AG10803 (cell line): ENCODE data around the gene PBX2.

ENCODE experiments used
- DNase-seq: peaks from one replicate; pipeline ENCODE4 v3.0.0; 2010; ENCODE audit warnings: low read depth
- H3K4me3 ChIP-seq: 2 replicates; pipeline ENCODE4 v1.5.1; 2011; ENCODE audit warnings: mild to moderate bottlenecking, low read length, control low read depth
- TF ChIP-seq, protein P1 (sequence below): conservative IDR thresholded peaks from 2 replicates; pipeline ENCODE4 v1.5.1; 2011; ENCODE audit warnings: mild to moderate bottlenecking, low read length, control low read depth, inconsistent platforms

The PBX2 gene

DNA sequence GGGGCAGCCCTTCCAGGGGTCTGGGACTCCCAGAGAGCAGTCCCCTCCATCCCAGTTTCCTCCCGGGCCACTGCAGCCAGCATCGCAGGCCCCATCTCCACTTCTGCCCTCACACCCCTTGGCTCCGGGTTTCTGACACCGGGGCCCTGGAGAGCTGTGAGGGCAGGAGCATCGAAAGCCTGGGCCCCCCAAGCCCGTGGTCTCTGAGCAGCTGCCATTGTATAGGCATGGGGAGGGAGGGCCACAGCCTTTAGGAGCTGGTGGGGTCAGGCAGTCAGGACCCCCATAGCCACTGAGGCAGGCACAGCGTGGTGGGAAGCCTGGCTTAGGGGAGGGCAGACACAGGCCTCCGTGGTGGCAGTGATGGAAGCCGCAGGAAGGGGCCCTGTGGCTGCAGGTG lies 12.2 kb upstream of the PBX2 start:
- no peak overlapping the region for H3K4me3 ChIP-seq
- TF ChIP-seq, protein P1, sequence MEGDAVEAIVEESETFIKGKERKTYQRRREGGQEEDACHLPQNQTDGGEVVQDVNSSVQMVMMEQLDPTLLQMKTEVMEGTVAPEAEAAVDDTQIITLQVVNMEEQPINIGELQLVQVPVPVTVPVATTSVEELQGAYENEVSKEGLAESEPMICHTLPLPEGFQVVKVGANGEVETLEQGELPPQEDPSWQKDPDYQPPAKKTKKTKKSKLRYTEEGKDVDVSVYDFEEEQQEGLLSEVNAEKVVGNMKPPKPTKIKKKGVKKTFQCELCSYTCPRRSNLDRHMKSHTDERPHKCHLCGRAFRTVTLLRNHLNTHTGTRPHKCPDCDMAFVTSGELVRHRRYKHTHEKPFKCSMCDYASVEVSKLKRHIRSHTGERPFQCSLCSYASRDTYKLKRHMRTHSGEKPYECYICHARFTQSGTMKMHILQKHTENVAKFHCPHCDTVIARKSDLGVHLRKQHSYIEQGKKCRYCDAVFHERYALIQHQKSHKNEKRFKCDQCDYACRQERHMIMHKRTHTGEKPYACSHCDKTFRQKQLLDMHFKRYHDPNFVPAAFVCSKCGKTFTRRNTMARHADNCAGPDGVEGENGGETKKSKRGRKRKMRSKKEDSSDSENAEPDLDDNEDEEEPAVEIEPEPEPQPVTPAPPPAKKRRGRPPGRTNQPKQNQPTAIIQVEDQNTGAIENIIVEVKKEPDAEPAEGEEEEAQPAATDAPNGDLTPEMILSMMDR = no peak
- no peak for DNase-seq

DNA sequence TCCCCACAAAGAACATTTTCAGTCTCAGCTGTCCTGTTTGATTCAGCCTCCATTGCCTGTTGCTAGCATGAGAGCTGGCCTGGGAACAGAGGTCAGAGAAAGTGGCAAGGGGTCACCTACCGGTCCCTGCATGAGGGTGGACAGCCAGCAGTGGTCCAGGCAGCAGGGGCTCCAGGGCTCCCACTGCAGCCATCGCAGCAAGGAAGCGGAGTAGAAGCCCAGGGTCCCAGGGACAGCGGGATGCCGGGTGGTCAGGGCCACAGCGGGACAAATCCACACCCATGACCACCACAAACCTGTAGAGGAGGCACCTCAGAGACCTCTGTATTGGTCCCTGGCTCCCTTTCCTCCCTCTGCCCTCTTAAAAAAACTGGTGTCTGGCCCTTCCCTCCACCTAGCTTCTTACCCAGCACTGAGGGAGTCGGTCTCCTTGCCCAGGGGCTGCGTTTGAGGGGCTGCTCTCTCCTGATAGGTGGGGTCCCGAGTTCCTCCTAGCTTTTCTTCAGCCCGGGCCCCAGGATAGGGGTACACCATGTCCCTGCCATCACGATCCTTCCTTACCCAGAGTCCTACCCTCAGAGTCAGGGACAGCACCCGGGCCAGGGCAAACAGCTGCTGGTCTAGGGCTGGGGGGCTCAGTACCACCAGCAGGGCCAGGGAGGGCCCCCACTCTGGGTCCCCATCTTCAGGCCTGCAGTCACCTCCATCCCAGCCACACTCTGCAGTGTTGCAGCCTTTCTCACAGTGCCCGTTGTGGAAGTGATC lies 10.9 kb upstream of the PBX2 start:
- TF ChIP-seq, protein P1 = no peak
- no peak for DNase-seq
- H3K4me3 ChIP-seq = no peak overlapping the region

DNA sequence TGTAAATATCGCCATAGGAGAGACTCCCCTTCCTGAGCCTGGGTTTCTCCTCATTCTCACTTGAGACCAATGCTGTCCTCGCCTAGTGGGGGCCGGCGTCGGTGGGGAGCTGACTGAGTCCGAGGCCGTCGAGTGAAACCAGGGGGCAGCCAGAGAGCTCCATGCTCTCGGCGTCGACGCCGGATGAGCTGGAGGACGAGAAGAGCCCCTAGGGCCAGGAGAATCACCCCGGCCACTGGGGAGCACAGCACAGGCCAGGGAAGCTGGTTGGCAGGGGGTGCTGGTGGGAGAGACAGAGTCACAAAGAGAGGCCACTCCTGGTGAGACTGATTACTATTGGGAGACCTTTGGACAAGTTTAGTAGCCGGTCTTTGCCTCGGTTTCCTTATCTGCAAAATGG lies 8.9 kb upstream of the PBX2 start:
- DNase-seq = no peak
- TF ChIP-seq, protein P1 = no peak
- H3K4me3 ChIP-seq = no peak overlapping the region

DNA sequence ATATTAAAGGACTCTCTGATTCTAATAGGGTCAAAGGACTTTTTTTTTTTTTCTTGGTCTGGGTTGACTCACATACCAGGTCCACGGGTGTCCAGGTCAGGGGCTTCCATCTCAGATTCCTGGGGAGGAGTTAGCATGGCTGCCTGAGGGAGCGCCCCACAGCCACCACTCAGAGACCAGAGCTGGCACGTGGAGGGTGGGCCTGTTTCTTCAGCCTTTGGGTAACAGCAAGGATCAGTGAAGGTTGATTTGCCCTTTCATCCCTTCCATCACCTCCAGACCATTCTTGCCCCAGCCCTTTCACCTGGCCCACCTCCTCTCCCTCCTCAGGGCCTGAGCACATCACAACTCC lies 8.3 kb upstream of the PBX2 start:
- no peak overlapping the region for H3K4me3 ChIP-seq
- TF ChIP-seq, protein P1 = no peak
- DNase-seq = no peak

DNA sequence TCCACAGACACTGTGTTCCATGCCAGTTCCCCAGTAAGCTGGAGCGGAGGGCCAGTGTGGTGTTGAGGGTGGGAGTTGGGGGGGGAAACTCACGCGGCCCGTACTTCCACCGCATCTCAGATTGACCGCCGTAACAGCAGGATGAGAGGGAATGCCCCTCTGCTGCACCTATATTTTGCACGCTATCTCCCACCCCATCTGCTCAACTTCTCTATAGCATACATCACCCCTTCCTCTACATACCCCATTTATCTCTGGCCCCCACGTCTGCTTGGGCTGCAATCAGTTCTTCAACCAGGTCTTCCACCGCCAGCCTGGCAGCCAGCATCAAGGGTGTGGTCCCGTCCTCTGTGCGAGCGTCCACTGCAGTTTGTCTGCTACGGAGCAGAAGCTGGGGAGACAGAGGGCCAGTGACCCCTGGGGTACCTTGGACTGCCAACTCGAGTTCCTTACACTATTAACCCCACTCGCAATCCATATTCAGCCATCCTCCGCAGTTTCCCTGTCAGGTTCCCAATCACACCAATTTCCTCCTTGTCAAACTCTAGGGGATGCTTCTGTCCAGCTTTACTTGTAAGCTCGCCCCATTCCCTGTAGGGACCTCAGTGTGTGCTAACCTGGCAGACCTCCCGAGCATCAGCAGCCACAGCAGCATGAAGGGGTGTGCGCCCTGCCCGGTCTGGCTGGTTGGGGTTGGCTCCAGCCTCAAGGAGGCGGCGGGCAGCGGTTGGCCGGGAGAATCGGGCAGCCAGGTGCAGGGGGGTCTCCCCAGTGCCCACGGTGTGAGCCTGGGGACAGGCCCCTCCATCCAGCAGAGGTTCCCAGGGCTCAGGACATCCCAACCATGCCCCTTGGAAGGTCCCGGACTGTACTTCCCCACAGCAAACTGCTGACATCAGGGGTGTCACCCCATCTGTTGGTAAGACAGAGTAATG lies 6.9 kb upstream of the PBX2 start:
- peak overlapping the region; percentile 99 for H3K4me3 ChIP-seq
- no peak for DNase-seq
- TF ChIP-seq, protein P1 = 0 out of 2 replicates have a peak, but pooled peaks have one; percentile 8

DNA sequence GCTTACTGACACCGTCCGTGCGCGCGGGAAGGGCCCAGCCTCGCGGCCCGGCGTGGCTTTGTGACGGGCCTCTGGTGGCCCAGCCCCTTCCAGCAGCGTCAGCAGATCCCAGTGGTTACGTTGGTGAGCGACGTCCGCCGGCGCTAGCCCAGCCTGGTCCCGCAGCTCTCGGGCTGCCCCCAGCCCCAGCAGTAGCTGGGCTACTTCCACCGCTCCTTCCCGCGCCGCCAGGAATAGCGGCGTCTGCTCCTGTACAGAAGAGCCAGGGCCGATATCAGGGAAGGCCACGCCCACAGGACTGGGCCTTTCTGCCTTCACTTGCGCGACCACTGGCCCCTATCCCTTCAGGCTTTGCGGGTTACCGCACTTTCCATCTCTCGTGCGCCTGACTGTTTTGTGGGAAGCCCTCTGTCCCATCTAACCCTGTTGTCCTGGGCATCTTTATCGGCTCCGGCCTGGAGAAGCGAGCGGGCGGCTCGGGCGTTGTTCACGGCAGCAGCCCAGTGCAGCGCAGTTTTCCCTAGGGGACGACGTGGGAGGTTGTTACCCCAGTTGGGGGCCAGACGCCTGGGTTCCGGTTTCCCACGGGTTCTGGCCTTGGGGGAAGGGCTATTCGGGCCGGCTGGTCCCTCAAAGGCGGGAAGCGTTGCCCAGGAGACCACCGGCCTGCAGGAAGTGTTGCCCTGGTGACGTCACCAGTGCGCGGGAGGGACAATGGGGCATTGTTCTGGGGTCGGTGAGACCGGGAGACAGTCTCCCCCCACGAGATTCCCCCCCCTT lies 6.1 kb upstream of the PBX2 start:
- TF ChIP-seq, protein P1 = no peak
- peak overlapping the region; percentile 99 for H3K4me3 ChIP-seq
- DNase-seq = peak; percentile 79
